Upper lobe of right lung (tissue), 1 donor: ENCODE data around the gene HRC. TPM values are rescaled to one million over a fixed set of nuclear protein-coding genes. Genes with fewer than 3 reads are reported as not detected.

Experiments
- ATAC-seq: fragments of 200-7000 bp; cut with Tn5 transposase; one replicate; pipeline ENCODE4 v1.9.1; 2020; ENCODE audit warnings: mild to moderate bottlenecking, moderate library complexity
- DNase-seq: peaks from one replicate; pipeline ENCODE4 v3.0.0-alpha.2; 2020
- H3K27ac ChIP-seq: fragments of 200-600 bp; one replicate; pipeline ENCODE4 v1.8.0; 2022
- H3K27me3 ChIP-seq: fragments of 200-600 bp; one replicate; pipeline ENCODE4 v1.8.0; 2022; ENCODE audit warnings: mild to moderate bottlenecking
- H3K36me3 ChIP-seq: fragments of 200-600 bp; one replicate; pipeline ENCODE4 v1.8.0; 2022
- H3K4me1 ChIP-seq: fragments of 200-600 bp; one replicate; pipeline ENCODE4 v1.8.0; 2022
- H3K4me3 ChIP-seq: fragments of 200-600 bp; one replicate; pipeline ENCODE4 v1.8.0; 2022; ENCODE audit warnings: mild to moderate bottlenecking
- H3K9me3 ChIP-seq: fragments of 200-600 bp; one replicate; pipeline ENCODE4 v1.8.0; 2022
- CTCF ChIP-seq: fragments of 200-600 bp; IDR thresholded peaks from one replicate; pipeline ENCODE4 v1.8.0; 2022; ENCODE audit warnings: antibody characterized with exemption
- intact Hi-C: fragments of 100-400 bp; cut with DNase I; formaldehyde crosslinking; loops from one replicate; pipeline ENCODE4 v1.11.0; 2022
- total RNA-seq: library from RNA; stranded (reverse); fragmentation: NEBNext Ultra II Directional; extraction: Animal tissue kit (Norgen Biotek cat#: 25700); gene quantifications from one replicate; pipeline ENCODE4 v1.2.1, GENCODE V29; 2021
- donor health status: DM: no; HTN: yes; CAD: no; lungs with severe emphysema.

The HRC gene
- total RNA-seq, 1 donor from 2014 or later: 2.2 TPM

GRCh38 chr19:49120868-49121267 lies 34.3 kb downstream of the HRC start:
- intact Hi-C loops: no loop called here
- DNase-seq (no peak), ATAC-seq (no peak)
- TF ChIP-seq CTCF: no peak
- H3K9me3 ChIP-seq: no peaks in the 10 kb centered on the region
- no peak overlapping the region for H3K27ac ChIP-seq
- H3K27me3 ChIP-seq: no peaks in the 10 kb centered on the region
- H3K4me3 ChIP-seq: no peak overlapping the region
- H3K36me3 ChIP-seq: no peaks in the 10 kb centered on the region
- peaks cover 21% of the 10 kb centered on the region for H3K4me1 ChIP-seq

- Histone ChIP-seq H3K4me1 (peaks cover 21% of the 10 kb centered on the region), H3K27me3 (no peaks in the 10 kb centered on the region), H3K4me3 (no peak overlapping the region), H3K9me3 (no peaks in the 10 kb centered on the region), H3K36me3 (no peaks in the 10 kb centered on the region), H3K27ac (no peak overlapping the region)
- ATAC-seq (no peak), DNase-seq (no peak)
- intact Hi-C loops: no loop called here
- TF ChIP-seq CTCF: no peak
These were observed 34.9 kb downstream of the HRC start for GRCh38 chr19:49120325-49120683.

GRCh38 chr19:49119411-49120324 lies 35.5 kb downstream of the HRC start, which contains the start of gene PPFIA3:
Gene PPFIA3 (plus strand): TSS chr19:49119544. CDS start chr19:49127874, 8,330 bp downstream.
- H3K27ac ChIP-seq: peak within 1 kb of the TSS; percentile 97
- no peaks in the 10 kb centered on the region for H3K9me3 ChIP-seq
- intact Hi-C loops: no loop called here
- DNase-seq (peak; percentile 85), ATAC-seq (peak; percentile 59)
- H3K4me3 ChIP-seq: peak within 1 kb of the TSS; percentile 71
- H3K27me3 ChIP-seq: no peaks in the 10 kb centered on the region
- H3K4me1 ChIP-seq: peaks cover 21% of the 10 kb centered on the region
- no peaks in the 10 kb centered on the region for H3K36me3 ChIP-seq
- no peak for TF ChIP-seq CTCF

- intact Hi-C loops: no loop called here
- Histone ChIP-seq H3K27ac (peak within 1 kb of the TSS; percentile 97), H3K9me3 (no peaks in the 10 kb centered on the region), H3K36me3 (no peaks in the 10 kb centered on the region), H3K4me3 (peak within 1 kb of the TSS; percentile 71), H3K4me1 (peaks cover 24% of the 10 kb centered on the region), H3K27me3 (no peaks in the 10 kb centered on the region)
- TF ChIP-seq CTCF: peak; percentile 30
- DNase-seq: peak; percentile 97
- peak; percentile 92 for ATAC-seq
These were observed 36.4 kb downstream of the HRC start, which contains the start of gene C19orf73 for GRCh38 chr19:49118565-49119410. Gene C19orf73 (minus strand): TSS chr19:49119143. CDS start chr19:49119022, 121 bp downstream.

- H3K27me3 ChIP-seq: no peaks in the 10 kb centered on the region
- intact Hi-C loops: no loop called here
- ATAC-seq (no peak), DNase-seq (no peak)
- TF ChIP-seq CTCF: no peak
- peak overlapping the region; percentile 97 for H3K27ac ChIP-seq
- no peaks in the 10 kb centered on the region for H3K36me3 ChIP-seq
- H3K4me1 ChIP-seq: peaks cover 30% of the 10 kb centered on the region
- H3K9me3 ChIP-seq: no peaks in the 10 kb centered on the region
- H3K4me3 ChIP-seq: peak overlapping the region; percentile 71
These were observed 37.3 kb downstream of the HRC start for GRCh38 chr19:49117677-49118564.
